Heart right ventricle (tissue), 16 donors: Measurements from ENCODE around the gene ADAMTS14. TPM values are rescaled to one million over a fixed set of nuclear protein-coding genes. Genes with fewer than 3 reads are reported as not detected.

Experiments
- ATAC-seq, 8 donors: fragments of 200-7000 bp; cut with Tn5 transposase; one replicate each; pipeline ENCODE4 v1.9.1; 2020; ENCODE audit warnings: mild to moderate bottlenecking in 8 of 8, moderate library complexity in 8 of 8, moderate number of reproducible peaks in 1 of 8
- DNase-seq, 2 donors: peaks; one replicate each; pipeline ENCODE4 v3.0.0-alpha.2; 2020
- H3K27ac ChIP-seq, 10 donors: fragments of 200-600 bp; sonication (generic) in 2 of 10; one replicate each; pipeline versions ENCODE4 v1.5.0 to v1.8.0; 2020 to 2022; ENCODE audit warnings: mild to moderate bottlenecking in 3 of 10
- H3K27me3 ChIP-seq, 7 donors: fragments of 200-600 bp; one replicate each; pipeline ENCODE4 v1.8.0; 2021 to 2022; ENCODE audit warnings: mild to moderate bottlenecking in 2 of 7
- H3K36me3 ChIP-seq, 9 donors: fragments of 200-600 bp; sonication (generic) in 1 of 9; one replicate each; pipeline versions ENCODE4 v1.5.0 to v1.8.0; 2020 to 2022; ENCODE audit warnings: mild to moderate bottlenecking in 2 of 9
- H3K4me1 ChIP-seq, 9 donors: fragments of 200-600 bp; sonication (generic) in 1 of 9; one replicate each; pipeline versions ENCODE4 v1.5.0 to v1.8.0; 2020 to 2022; ENCODE audit warnings: mild to moderate bottlenecking in 4 of 9
- H3K4me3 ChIP-seq, 10 donors: fragments of 200-600 bp; sonication (generic) in 2 of 10; one replicate each; pipeline versions ENCODE4 v1.5.0 to v1.8.0; 2020 to 2022; ENCODE audit warnings: mild to moderate bottlenecking in 7 of 10, moderate library complexity in 2 of 10
- H3K9me3 ChIP-seq, 11 donors: fragments of 200-600 bp in 10 of 11; sonication (generic) in 2 of 11; one replicate each; pipeline versions ENCODE4 v1.5.0 to v1.8.0; 2013 to 2022; ENCODE audit warnings: mild to moderate bottlenecking in 2 of 11, control low read depth in 1 of 11, moderate library complexity in 1 of 11
- CTCF ChIP-seq, 9 donors: fragments of 200-600 bp; sonication (generic) in 2 of 9; IDR thresholded peaks; one replicate each; pipeline versions ENCODE4 v1.5.0 to v1.8.0; 2021 to 2022; ENCODE audit warnings: antibody characterized with exemption in 9 of 9, mild to moderate bottlenecking in 5 of 9, moderate library complexity in 1 of 9
- WGBS, 2 donors: extraction: QIAGEN DNeasy Blood & Tissue Kit; methylation state at CpG; one replicate each; pipeline ENCODE4 v1.1.7; 2013; ENCODE audit warnings: inconsistent platforms in 1 of 2; 5-methylcytosine and 5-hydroxymethylcytosine counted together
- intact Hi-C, 10 donors: fragments of 100-400 bp; cut with DNase I; formaldehyde crosslinking; loops; one replicate each; pipeline versions ENCODE4 v1.11.1 to v1.14.2; 2022
- polyA plus RNA-seq, 2 donors: library from polyadenylated mRNA; stranded (reverse); fragments of 200-250 nt; gene quantifications; one replicate each; pipeline ENCODE4 v1.2.3, GENCODE V29; 2013
- total RNA-seq, 10 donors: library from RNA; stranded (reverse); fragmentation: NEBNext Ultra II Directional in 3 of 10; extraction: Animal tissue kit (Norgen Biotek cat#: 25700) in 3 of 10; gene quantifications; one replicate each; pipeline versions ENCODE4 v1.2.1 to v1.2.4, GENCODE V29; 2021 to 2023
- donor health status: Arrhythmogenic right ventricular cardiomyopathy.
- donor health status: ischemic (EF 13 %, LVEDD 7.1; RV severe dilation, severe dysfunction).
- donor health status: healthy with polysubstance abuse.
- donor health status: DM: no; HTN: yes; CAD: no.
- donor health status: DM: no; HTN: no; CAD: no.
- donor health status: ischemic (EF 25% LVEDD 6.9; RV normal size, moderate dysfunction).
- donor health status: ischemic (EF 25% LVEDD 5.7; RV mildly dilated, moderate dysfunction).
- donor health status: healthy.
- donor health status: DM: yes; HTN: yes; CAD: no.
- donor health status: Ischemic cardiomyopathy.
- donor health status: ischemic (EF 35%, LVEDD 5.7; RV mildly dilated, moderate dysfunction).
- donor health status: nonischemic (EF 11% LVEDD 7.7; RV severe dilation, severe dysfunction).
- donor health status: DM: yes; HTN: yes; CAD: no.
- donor health status: PGD.
- donor health status: ischemic (EF 29% LVEDD 5.4; RV normal size, mild dysfunction).
- donor health status: nonischemic (EF 23%, LVEDD 6.1; RV moderate dilation, normal function).

The ADAMTS14 gene
- total and polyA plus RNA-seq, 12 donors = 0.08 to 1.4 (median 0.57) TPM

- Histone ChIP-seq H3K9me3 (no peaks in the 10 kb centered on the region), H3K4me3 (no peak overlapping the region), H3K27me3 (no peaks in the 10 kb centered on the region), H3K27ac (no peak overlapping the region), H3K4me1 (peaks cover 0 to 8% (median 0%) of the 10 kb centered on the region in 9 donors), H3K36me3 (no peaks in the 10 kb centered on the region)
- TF ChIP-seq CTCF (IDR thresholded peaks at IDR 0.05) = no peak
- intact Hi-C loops = loop anchor here in 2 of 10 donors (5.0 kb wide), 2 partner anchors 68 to 73 kb away; no protein-coding TSS in a partner anchor
- DNase-seq (no peak), ATAC-seq (no peak)
- WGBS, 2 donors = 95 to 96% methylated on average over 2 of the region's 2 CpGs
These were observed 137.4 kb downstream of the ADAMTS14 start for GRCh38 chr10:70809726-70810125.

DNA sequence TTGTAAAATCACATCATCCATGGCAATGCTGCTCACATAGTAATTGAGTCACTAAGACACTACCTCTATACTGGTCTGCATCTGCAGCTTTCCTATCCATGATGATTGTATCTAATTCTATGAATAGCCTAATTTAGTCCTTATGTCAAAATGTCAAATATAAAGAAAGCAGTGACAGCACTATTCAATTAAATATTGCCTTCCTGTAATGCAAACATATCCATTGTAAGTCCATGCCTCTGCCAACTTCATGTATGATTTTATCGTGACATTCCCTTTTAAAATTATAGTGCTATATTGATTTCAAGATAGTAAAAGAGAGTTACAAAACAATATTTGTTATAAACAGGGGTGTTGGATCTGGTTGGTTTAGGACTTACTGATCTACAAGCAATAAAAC lies 138.7 kb downstream of the ADAMTS14 start:
- H3K9me3 ChIP-seq = no peaks in the 10 kb centered on the region
- no peaks in the 10 kb centered on the region for H3K27me3 ChIP-seq
- no peaks in the 10 kb centered on the region for H3K36me3 ChIP-seq
- peaks cover 0 to 8% (median 3%) of the 10 kb centered on the region in 9 donors for H3K4me1 ChIP-seq
- DNase-seq = no peak
- no peak for ATAC-seq
- no peak overlapping the region for H3K4me3 ChIP-seq
- intact Hi-C loops = loop anchor here in 2 of 10 donors (5.0 kb wide), 2 partner anchors 66 to 71 kb away; no protein-coding TSS in a partner anchor
- H3K27ac ChIP-seq = no peak overlapping the region
- TF ChIP-seq CTCF (IDR thresholded peaks at IDR 0.05) = no peak
- WGBS, 2 donors = 0 to 42% methylated on average over 1 of the region's 1 CpG

- TF ChIP-seq CTCF (IDR thresholded peaks at IDR 0.05) = no peak
- H3K27me3 ChIP-seq = no peaks in the 10 kb centered on the region
- H3K4me1 ChIP-seq = peaks cover 0 to 15% (median 7%) of the 10 kb centered on the region in 9 donors
- intact Hi-C loops = loop anchor here in 2 of 10 donors (5.0 kb wide), 2 partner anchors 65 to 70 kb away; no protein-coding TSS in a partner anchor
- DNase-seq = no peak
- H3K27ac ChIP-seq = no peak overlapping the region
- no peaks in the 10 kb centered on the region for H3K36me3 ChIP-seq
- 82 to 83% methylated on average over 3 of the region's 3 CpGs for WGBS, 2 donors
- no peaks in the 10 kb centered on the region for H3K9me3 ChIP-seq
- H3K4me3 ChIP-seq = no peak overlapping the region
- no peak for ATAC-seq
These were observed 139.6 kb downstream of the ADAMTS14 start for GRCh38 chr10:70811881-70812280.

Other genes with a start within 250 kb of the ADAMTS14 start
- under 1 TPM in 1 of 10 donors, not detected in 9; 0.29 TPM for gene NODAL, start 230.8 kb upstream of the ADAMTS14 start, total RNA-seq
- gene NODAL, start 230.8 kb upstream of the ADAMTS14 start, polyA plus RNA-seq = under 1 TPM in 1 of 2 donors, not detected in 1; 0.04 TPM
- 10 to 100 TPM in 1 of 10 donors, 1 to 10 TPM in 9; 4.8 to 10.3 (median 6.1) TPM for gene PALD1, start 193.7 kb upstream of the ADAMTS14 start, total RNA-seq
- 1 to 10 TPM; 4.1 to 5.6 TPM for gene PALD1, start 193.7 kb upstream of the ADAMTS14 start, polyA plus RNA-seq
- 10 to 100 TPM in 1 of 10 donors, 1 to 10 TPM in 5, under 1 TPM in 4; 0.33 to 13.8 (median 1.2) TPM for gene PRF1, start 69.8 kb upstream of the ADAMTS14 start, total RNA-seq
- 1 to 10 TPM in 1 of 2 donors, under 1 TPM in 1; 0.61 to 1.5 TPM for gene PRF1, start 69.8 kb upstream of the ADAMTS14 start, polyA plus RNA-seq
- gene TBATA, start 112.9 kb downstream of the ADAMTS14 start, total RNA-seq = not detected
- not detected for gene TBATA, start 112.9 kb downstream of the ADAMTS14 start, polyA plus RNA-seq
- gene SGPL1, start 143.4 kb downstream of the ADAMTS14 start, total RNA-seq = 10 to 100 TPM in 9 of 10 donors, 1 to 10 TPM in 1; 8.3 to 20.3 (median 13.9) TPM
- gene SGPL1, start 143.4 kb downstream of the ADAMTS14 start, polyA plus RNA-seq = 1 to 10 TPM; 3.7 to 5.9 TPM
- gene PCBD1, start 216.1 kb downstream of the ADAMTS14 start, total RNA-seq = 100 to 1,000 TPM; 122 to 179 (median 144) TPM
- 100 to 1,000 TPM; 116 to 118 TPM for gene PCBD1, start 216.1 kb downstream of the ADAMTS14 start, polyA plus RNA-seq